Measurements from ENCODE around the gene PMP22. TPM values are rescaled to one million over a fixed set of nuclear protein-coding genes. Genes with fewer than 3 reads are reported as not detected.

Gene PMP22
- total and polyA plus RNA-seq, 2 donors (not counting 3 experiments of a cell fraction or from before 2014, with no cell fraction given), result 67.2 to 103 TPM

GRCh38 chr17:15284537-15284936, 19.4 kb upstream of the PMP22 start:
- no peaks in the 10 kb centered on the region for H3K79me2 ChIP-seq (ENCODE audit: control insufficient read depth, insufficient read depth, low read length)
- dilution Hi-C loops (cut with MboI; ENCODE audit: extremely low pct_ligation_motif_present, low sequenced_read_pairs) (no loop called here), intact Hi-C loops (cut with micrococcal nuclease) (no loop called here)
- FAIRE-seq, result no peak
- no peaks in the 10 kb centered on the region for H3K9me1 ChIP-seq (replicated peaks; ENCODE audit: control insufficient read depth, extremely low read depth, insufficient read depth, low read length)
- ChIA-PET POLR2A (no interaction called here), CTCF (interaction anchor here (1.1 kb wide), 1 partner anchor 34 kb away, joined by 3 read pairs; no protein-coding TSS in a partner anchor)
- no TSS peak for BruUV-seq (replicated peaks)
- H3K9ac ChIP-seq (replicated peaks; ENCODE audit: extremely low read depth, insufficient read depth, low read length), result no peak overlapping the region
- no peaks in the 10 kb centered on the region for H3K9me3 ChIP-seq (replicated peaks; ENCODE audit: control insufficient read depth, insufficient read depth, low read length)
- H2AFZ ChIP-seq (ENCODE audit: low read depth, low read length), result no peak overlapping the region
- peaks cover 0 to 3% of the 10 kb centered on the region in 2 experiments for H3K27me3 ChIP-seq (ENCODE audit: control insufficient read depth in 2 of 2, insufficient read depth in 2 of 2, low read length in 2 of 2)
- no peak overlapping the region for H3K27ac ChIP-seq (ENCODE audit: insufficient read depth, low read depth, low read length)
- no peaks in the 10 kb centered on the region for H3K36me3 ChIP-seq (ENCODE audit: control insufficient read depth in 2 of 2, extremely low read depth in 1 of 2, insufficient read depth in 2 of 2, low read length in 2 of 2)
- H4K20me1 ChIP-seq (replicated peaks; ENCODE audit: control insufficient read depth, extremely low read depth, insufficient read depth, low read length), result no peaks in the 10 kb centered on the region
- TF ChIP-seq CTCF (IDR thresholded peaks at IDR 0.05; ENCODE audit: extremely low read depth in 1 of 2, insufficient read depth in 1 of 2, low read depth in 1 of 2, low read length in 2 of 2) (no peak), GATA2 (IDR thresholded peaks at IDR 0.05; ENCODE audit: insufficient read depth, insufficient read length, low read depth, low read length) (no peak), POLR2AphosphoS5 (IDR thresholded peaks at IDR 0.05; ENCODE audit: insufficient read depth, low read depth, low read length) (no peak), POLR2A (IDR thresholded peaks at IDR 0.05; ENCODE audit: low read depth, low read length) (no peak), FOS (IDR thresholded peaks at IDR 0.05; ENCODE audit: borderline replicate concordance, insufficient read depth, low read length) (no peak), JUN (IDR thresholded peaks at IDR 0.05; ENCODE audit: borderline replicate concordance, insufficient read depth, insufficient read length, low read depth) (no peak), EZH2 (IDR thresholded peaks at IDR 0.05; ENCODE audit: borderline replicate concordance, low read depth, low read length, severe bottlenecking) (no peak), MYC (IDR thresholded peaks at IDR 0.05; ENCODE audit: low read depth, low read length) (no peak)
- TF ChIP-seq, protein P1, sequence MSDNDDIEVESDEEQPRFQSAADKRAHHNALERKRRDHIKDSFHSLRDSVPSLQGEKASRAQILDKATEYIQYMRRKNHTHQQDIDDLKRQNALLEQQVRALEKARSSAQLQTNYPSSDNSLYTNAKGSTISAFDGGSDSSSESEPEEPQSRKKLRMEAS (IDR thresholded peaks at IDR 0.05; ENCODE audit: insufficient read depth, insufficient read length), result no peak
- DNase-seq (ENCODE audit: low read depth, low spot score), result no peak
- no peak overlapping the region for H3K4me3 ChIP-seq (replicated peaks in 1 of 3; ENCODE audit: insufficient read depth in 1 of 3, low read depth in 1 of 3, low read length in 3 of 3)
- H3K4me1 ChIP-seq (ENCODE audit: control insufficient read depth, extremely low read depth, insufficient read depth, low read length), result peaks cover 4% of the 10 kb centered on the region
- H3K4me2 ChIP-seq (ENCODE audit: insufficient read depth, low read length), result no peak overlapping the region
